Vagina (tissue), 2 donors: ENCODE data around the gene USP40.

Experiments used
- POLR2A ChIP-seq, 2 donors: fragments of 450-650 bp; IDR thresholded peaks; one replicate each; pipeline ENCODE4 v1.6.1; 2017; ENCODE audit warnings: antibody characterized with exemption in 2 of 2, mild to moderate bottlenecking in 2 of 2, moderate library complexity in 2 of 2
- TF ChIP-seq, protein P1 (sequence below), 3 experiments: fragments of 450-650 bp in 2 of 3; fragments of 200-600 bp in 1 of 3; sonication (generic) in 1 of 3; IDR thresholded peaks; one replicate each; pipeline ENCODE4 v1.5.1; 2017 to 2019; ENCODE audit warnings: antibody characterized with exemption in 3 of 3, mild to moderate bottlenecking in 2 of 3, moderate library complexity in 2 of 3

DNA sequence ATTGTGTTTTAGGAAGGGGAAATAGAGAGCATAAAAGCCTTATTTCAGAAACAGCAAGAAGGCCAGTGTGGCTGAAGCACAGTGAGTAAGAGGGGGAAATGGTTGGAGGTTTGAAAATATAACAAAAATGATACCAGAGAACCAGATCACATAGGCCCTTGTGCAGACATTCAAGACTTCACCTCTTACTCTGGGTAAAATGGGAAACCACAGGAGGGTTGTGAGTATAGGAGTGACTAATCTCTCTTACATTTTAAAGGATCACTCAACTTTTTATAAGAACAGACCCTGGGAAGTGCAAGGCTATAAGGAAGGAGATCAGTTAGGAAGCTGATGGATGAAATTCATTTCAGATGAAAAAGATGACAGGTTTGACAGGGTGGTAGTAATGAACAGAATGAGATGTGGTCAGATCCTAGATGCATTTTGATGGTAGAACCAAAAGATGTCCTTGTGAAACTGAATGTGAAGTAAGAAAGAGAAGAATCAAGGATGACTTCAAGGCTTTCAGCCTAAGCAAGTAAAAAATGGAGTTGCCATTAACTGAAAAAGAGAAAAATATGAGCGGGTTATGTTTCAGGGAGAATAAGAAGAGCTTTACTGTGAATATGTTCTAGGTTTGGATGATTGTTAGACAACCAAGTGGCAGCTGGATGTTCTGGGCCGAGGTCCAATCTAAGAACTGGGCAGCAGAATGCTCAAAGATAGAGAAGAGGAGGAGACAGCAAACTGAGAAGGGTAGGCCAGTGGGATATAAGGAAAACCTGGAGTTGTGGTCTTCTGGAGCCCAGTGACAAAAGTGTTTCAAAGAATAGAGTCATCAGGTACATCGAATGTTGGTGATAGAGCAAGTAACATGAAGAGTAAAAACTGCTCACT, 65.1 kb downstream of the USP40 start:
- TF ChIP-seq POLR2A (IDR thresholded peaks at IDR 0.05) = no peak
- TF ChIP-seq, protein P1, sequence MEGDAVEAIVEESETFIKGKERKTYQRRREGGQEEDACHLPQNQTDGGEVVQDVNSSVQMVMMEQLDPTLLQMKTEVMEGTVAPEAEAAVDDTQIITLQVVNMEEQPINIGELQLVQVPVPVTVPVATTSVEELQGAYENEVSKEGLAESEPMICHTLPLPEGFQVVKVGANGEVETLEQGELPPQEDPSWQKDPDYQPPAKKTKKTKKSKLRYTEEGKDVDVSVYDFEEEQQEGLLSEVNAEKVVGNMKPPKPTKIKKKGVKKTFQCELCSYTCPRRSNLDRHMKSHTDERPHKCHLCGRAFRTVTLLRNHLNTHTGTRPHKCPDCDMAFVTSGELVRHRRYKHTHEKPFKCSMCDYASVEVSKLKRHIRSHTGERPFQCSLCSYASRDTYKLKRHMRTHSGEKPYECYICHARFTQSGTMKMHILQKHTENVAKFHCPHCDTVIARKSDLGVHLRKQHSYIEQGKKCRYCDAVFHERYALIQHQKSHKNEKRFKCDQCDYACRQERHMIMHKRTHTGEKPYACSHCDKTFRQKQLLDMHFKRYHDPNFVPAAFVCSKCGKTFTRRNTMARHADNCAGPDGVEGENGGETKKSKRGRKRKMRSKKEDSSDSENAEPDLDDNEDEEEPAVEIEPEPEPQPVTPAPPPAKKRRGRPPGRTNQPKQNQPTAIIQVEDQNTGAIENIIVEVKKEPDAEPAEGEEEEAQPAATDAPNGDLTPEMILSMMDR (IDR thresholded peaks at IDR 0.05) = no peak
